Measurements from ENCODE around the gene ZNF827.

DNA sequence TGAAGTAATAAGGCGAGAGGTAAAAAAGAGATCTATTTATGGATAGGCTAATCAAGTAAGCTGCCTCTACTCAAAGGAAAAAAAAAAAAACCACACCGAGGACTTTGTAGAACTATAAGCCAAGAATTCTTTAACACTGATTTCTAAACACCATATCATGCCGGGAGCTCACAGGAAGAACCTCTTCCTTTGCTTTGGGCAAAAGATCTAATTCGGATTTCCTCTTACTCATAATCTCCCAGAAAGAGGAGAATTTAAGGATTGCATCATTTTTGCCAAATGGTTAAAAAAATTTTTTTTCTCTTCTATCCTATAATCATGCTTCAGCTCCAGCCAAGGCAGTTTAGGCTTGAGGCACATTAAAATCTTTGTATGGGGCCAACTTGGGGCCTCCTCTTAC lies 95.5 kb downstream of the ZNF827 start:
- no peak for TF ChIP-seq CTCF (IDR thresholded peaks at IDR 0.05)
- TF ChIP-seq POLR2A (IDR thresholded peaks at IDR 0.05): no peak

All from thyroid gland (tissue), 4 donors.